Body of pancreas (tissue), 4 donors: ENCODE measurements around the gene PRCP.

ENCODE experiments used
- CTCF ChIP-seq, 7 experiments: fragments of 450-650 bp in 4 of 7; fragments of 200-600 bp in 3 of 7; sonication (generic) in 3 of 7; IDR thresholded peaks; one replicate each; pipeline ENCODE4 v1.5.1; 2016 to 2019; ENCODE audit warnings: antibody characterized with exemption in 7 of 7
- POLR2A ChIP-seq, 3 donors: fragments of 450-650 bp; IDR thresholded peaks; one replicate each; pipeline ENCODE4 v1.6.1; 2016; ENCODE audit warnings: antibody characterized with exemption in 3 of 3, mild to moderate bottlenecking in 2 of 3

GRCh38 chr11:82936261-82936660 is 36.0 kb upstream of the PRCP start:
- no peak for TF ChIP-seq CTCF (IDR thresholded peaks at IDR 0.05)
- no peak for TF ChIP-seq POLR2A (IDR thresholded peaks at IDR 0.05)
